HEK293 (cell line): ENCODE measurements around the gene TKTL1.
A peak's percentile ranks its signal among the peaks of the same experiment; 100 is the strongest.

Source experiments
- EGR2 ChIP-seq: fragments of 450-650 bp; formaldehyde crosslinking; IDR thresholded peaks from 2 replicates; pipeline ENCODE4 v1.5.1; 2016; ENCODE audit warnings: low read depth, missing biosample characterization, missing genetic modification characterization
- GFI1B ChIP-seq: fragments of 450-650 bp; formaldehyde crosslinking; IDR thresholded peaks from 2 replicates; pipeline ENCODE4 v1.5.1; 2016; ENCODE audit warnings: missing biosample characterization, missing genetic modification characterization
- KLF10 ChIP-seq: fragments of 450-650 bp; IDR thresholded peaks from 2 replicates; pipeline ENCODE4 v1.5.1; 2018; ENCODE audit warnings: missing biosample characterization, mild to moderate bottlenecking, missing genetic modification characterization
- MZF1 ChIP-seq: fragments of 450-650 bp; formaldehyde crosslinking; IDR thresholded peaks from 2 replicates; pipeline ENCODE4 v1.5.1; 2017; ENCODE audit warnings: missing biosample characterization, missing genetic modification characterization, borderline replicate concordance
- OSR2 ChIP-seq: fragments of 450-650 bp; formaldehyde crosslinking; IDR thresholded peaks from 2 replicates; pipeline ENCODE4 v1.5.1; 2016; ENCODE audit warnings: missing biosample characterization, missing genetic modification characterization
- REST ChIP-seq: fragments of 450-650 bp; formaldehyde crosslinking; IDR thresholded peaks from 2 replicates; pipeline ENCODE4 v1.5.1; 2016; ENCODE audit warnings: missing biosample characterization, missing genetic modification characterization
- ZBTB7A ChIP-seq: fragments of 450-650 bp; formaldehyde crosslinking; IDR thresholded peaks from 2 replicates; pipeline ENCODE4 v1.5.1; 2016; ENCODE audit warnings: low read depth, missing biosample characterization, missing genetic modification characterization
- ZBTB8A ChIP-seq: fragments of 450-650 bp; formaldehyde crosslinking; IDR thresholded peaks from 2 replicates; pipeline ENCODE4 v1.5.1; 2016; ENCODE audit warnings: missing biosample characterization, missing genetic modification characterization
- ZFP41 ChIP-seq: fragments of 450-650 bp; formaldehyde crosslinking; IDR thresholded peaks from 2 replicates; pipeline ENCODE4 v1.5.1; 2016; ENCODE audit warnings: missing biosample characterization, missing genetic modification characterization, borderline replicate concordance
- ZIC2 ChIP-seq: fragments of 450-650 bp; formaldehyde crosslinking; IDR thresholded peaks from 2 replicates; pipeline ENCODE4 v1.5.1; 2016; ENCODE audit warnings: missing biosample characterization, missing genetic modification characterization
- ZNF239 ChIP-seq: fragments of 450-650 bp; formaldehyde crosslinking; IDR thresholded peaks from 2 replicates; pipeline ENCODE4 v1.5.1; 2016; ENCODE audit warnings: missing biosample characterization, missing genetic modification characterization
- ZNF24 ChIP-seq: fragments of 450-650 bp; formaldehyde crosslinking; IDR thresholded peaks from 2 replicates; pipeline ENCODE4 v1.5.1; 2016; ENCODE audit warnings: missing biosample characterization, missing genetic modification characterization
- ZNF37A ChIP-seq: fragments of 450-650 bp; IDR thresholded peaks from 2 replicates; pipeline ENCODE4 v1.5.1; 2018; ENCODE audit warnings: missing biosample characterization, missing genetic modification characterization
- ZNF398 ChIP-seq: fragments of 450-650 bp; formaldehyde crosslinking; IDR thresholded peaks from 2 replicates; pipeline ENCODE4 v1.5.1; 2017; ENCODE audit warnings: missing biosample characterization, missing genetic modification characterization
- ZNF560 ChIP-seq: fragments of 450-650 bp; formaldehyde crosslinking; IDR thresholded peaks from 2 replicates; pipeline ENCODE4 v1.5.1; 2017; ENCODE audit warnings: missing biosample characterization, missing genetic modification characterization, borderline replicate concordance
- ZNF600 ChIP-seq: fragments of 450-650 bp; formaldehyde crosslinking; IDR thresholded peaks from 2 replicates; pipeline ENCODE4 v1.5.1; 2016; ENCODE audit warnings: missing biosample characterization, missing genetic modification characterization
- ZNF654 ChIP-seq: fragments of 450-650 bp; formaldehyde crosslinking; IDR thresholded peaks from 2 replicates; pipeline ENCODE4 v1.5.1; 2016; ENCODE audit warnings: low read depth, missing biosample characterization, missing genetic modification characterization
- ZNF76 ChIP-seq: fragments of 450-650 bp; formaldehyde crosslinking; IDR thresholded peaks from 2 replicates; pipeline ENCODE4; 2016; ENCODE audit warnings: low read depth, missing biosample characterization, missing genetic modification characterization, borderline replicate concordance
- ZNF843 ChIP-seq: fragments of 450-650 bp; formaldehyde crosslinking; IDR thresholded peaks from 2 replicates; pipeline ENCODE4 v1.5.1; 2016; ENCODE audit warnings: missing biosample characterization, missing genetic modification characterization
- ZSCAN16 ChIP-seq: fragments of 450-650 bp; formaldehyde crosslinking; IDR thresholded peaks from 2 replicates; pipeline ENCODE4 v1.5.1; 2016; ENCODE audit warnings: missing biosample characterization, missing genetic modification characterization
- ZSCAN4 ChIP-seq: fragments of 450-650 bp; formaldehyde crosslinking; IDR thresholded peaks from 2 replicates; pipeline ENCODE4 v1.5.1; 2017; ENCODE audit warnings: missing biosample characterization, missing genetic modification characterization
- TF ChIP-seq, protein P1 (sequence below): fragments of 450-650 bp; formaldehyde crosslinking; IDR thresholded peaks from 2 replicates; pipeline ENCODE4 v1.5.1; 2016; ENCODE audit warnings: missing biosample characterization, missing genetic modification characterization
- TF ChIP-seq, protein P2 (sequence below): fragments of 450-650 bp; formaldehyde crosslinking; IDR thresholded peaks from 2 replicates; pipeline ENCODE4 v1.5.1; 2016; ENCODE audit warnings: missing biosample characterization, missing genetic modification characterization, borderline replicate concordance
- TF ChIP-seq, protein P3 (sequence below): fragments of 450-650 bp; formaldehyde crosslinking; IDR thresholded peaks from 2 replicates; pipeline ENCODE4 v1.5.1; 2016; ENCODE audit warnings: missing biosample characterization, missing genetic modification characterization
- TF ChIP-seq, protein P4 (sequence below): fragments of 450-650 bp; formaldehyde crosslinking; IDR thresholded peaks from 2 replicates; pipeline ENCODE4 v1.5.1; 2016; ENCODE audit warnings: missing biosample characterization, missing genetic modification characterization

The TKTL1 gene

GRCh38 chrX:154371789-154372300 lies 76.2 kb downstream of the TKTL1 start (continued):
- TF ChIP-seq ZIC2 (tag by site-specific recombination) (peak; percentile 95), ZNF654 (no peak), ZNF239 (tag by site-specific recombination) (no peak), ZNF24 (tag by site-specific recombination) (no peak), ZBTB8A (tag by site-specific recombination) (peak; percentile 87), KLF10 (no peak), REST (tag by site-specific recombination) (no peak), ZNF560 (tag by site-specific recombination) (no peak), ZNF600 (tag by site-specific recombination) (no peak), GFI1B (tag by site-specific recombination) (no peak), ZNF37A (tag by site-specific recombination) (no peak), ZSCAN4 (tag by site-specific recombination) (no peak), OSR2 (tag by site-specific recombination) (no peak), EGR2 (tag by site-specific recombination) (peak; percentile 87), ZNF398 (tag by site-specific recombination) (no peak), ZFP41 (no peak), ZSCAN16 (tag by site-specific recombination) (no peak), ZNF843 (tag by site-specific recombination) (no peak), ZBTB7A (tag by site-specific recombination) (no peak), MZF1 (tag by site-specific recombination) (no peak), ZNF76 (tag by site-specific recombination) (0 out of 2 replicates have a peak, but pooled peaks have one; percentile 8)
- TF ChIP-seq, protein P1, sequence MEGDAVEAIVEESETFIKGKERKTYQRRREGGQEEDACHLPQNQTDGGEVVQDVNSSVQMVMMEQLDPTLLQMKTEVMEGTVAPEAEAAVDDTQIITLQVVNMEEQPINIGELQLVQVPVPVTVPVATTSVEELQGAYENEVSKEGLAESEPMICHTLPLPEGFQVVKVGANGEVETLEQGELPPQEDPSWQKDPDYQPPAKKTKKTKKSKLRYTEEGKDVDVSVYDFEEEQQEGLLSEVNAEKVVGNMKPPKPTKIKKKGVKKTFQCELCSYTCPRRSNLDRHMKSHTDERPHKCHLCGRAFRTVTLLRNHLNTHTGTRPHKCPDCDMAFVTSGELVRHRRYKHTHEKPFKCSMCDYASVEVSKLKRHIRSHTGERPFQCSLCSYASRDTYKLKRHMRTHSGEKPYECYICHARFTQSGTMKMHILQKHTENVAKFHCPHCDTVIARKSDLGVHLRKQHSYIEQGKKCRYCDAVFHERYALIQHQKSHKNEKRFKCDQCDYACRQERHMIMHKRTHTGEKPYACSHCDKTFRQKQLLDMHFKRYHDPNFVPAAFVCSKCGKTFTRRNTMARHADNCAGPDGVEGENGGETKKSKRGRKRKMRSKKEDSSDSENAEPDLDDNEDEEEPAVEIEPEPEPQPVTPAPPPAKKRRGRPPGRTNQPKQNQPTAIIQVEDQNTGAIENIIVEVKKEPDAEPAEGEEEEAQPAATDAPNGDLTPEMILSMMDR (tag by site-specific recombination): no peak
- TF ChIP-seq, protein P2, sequence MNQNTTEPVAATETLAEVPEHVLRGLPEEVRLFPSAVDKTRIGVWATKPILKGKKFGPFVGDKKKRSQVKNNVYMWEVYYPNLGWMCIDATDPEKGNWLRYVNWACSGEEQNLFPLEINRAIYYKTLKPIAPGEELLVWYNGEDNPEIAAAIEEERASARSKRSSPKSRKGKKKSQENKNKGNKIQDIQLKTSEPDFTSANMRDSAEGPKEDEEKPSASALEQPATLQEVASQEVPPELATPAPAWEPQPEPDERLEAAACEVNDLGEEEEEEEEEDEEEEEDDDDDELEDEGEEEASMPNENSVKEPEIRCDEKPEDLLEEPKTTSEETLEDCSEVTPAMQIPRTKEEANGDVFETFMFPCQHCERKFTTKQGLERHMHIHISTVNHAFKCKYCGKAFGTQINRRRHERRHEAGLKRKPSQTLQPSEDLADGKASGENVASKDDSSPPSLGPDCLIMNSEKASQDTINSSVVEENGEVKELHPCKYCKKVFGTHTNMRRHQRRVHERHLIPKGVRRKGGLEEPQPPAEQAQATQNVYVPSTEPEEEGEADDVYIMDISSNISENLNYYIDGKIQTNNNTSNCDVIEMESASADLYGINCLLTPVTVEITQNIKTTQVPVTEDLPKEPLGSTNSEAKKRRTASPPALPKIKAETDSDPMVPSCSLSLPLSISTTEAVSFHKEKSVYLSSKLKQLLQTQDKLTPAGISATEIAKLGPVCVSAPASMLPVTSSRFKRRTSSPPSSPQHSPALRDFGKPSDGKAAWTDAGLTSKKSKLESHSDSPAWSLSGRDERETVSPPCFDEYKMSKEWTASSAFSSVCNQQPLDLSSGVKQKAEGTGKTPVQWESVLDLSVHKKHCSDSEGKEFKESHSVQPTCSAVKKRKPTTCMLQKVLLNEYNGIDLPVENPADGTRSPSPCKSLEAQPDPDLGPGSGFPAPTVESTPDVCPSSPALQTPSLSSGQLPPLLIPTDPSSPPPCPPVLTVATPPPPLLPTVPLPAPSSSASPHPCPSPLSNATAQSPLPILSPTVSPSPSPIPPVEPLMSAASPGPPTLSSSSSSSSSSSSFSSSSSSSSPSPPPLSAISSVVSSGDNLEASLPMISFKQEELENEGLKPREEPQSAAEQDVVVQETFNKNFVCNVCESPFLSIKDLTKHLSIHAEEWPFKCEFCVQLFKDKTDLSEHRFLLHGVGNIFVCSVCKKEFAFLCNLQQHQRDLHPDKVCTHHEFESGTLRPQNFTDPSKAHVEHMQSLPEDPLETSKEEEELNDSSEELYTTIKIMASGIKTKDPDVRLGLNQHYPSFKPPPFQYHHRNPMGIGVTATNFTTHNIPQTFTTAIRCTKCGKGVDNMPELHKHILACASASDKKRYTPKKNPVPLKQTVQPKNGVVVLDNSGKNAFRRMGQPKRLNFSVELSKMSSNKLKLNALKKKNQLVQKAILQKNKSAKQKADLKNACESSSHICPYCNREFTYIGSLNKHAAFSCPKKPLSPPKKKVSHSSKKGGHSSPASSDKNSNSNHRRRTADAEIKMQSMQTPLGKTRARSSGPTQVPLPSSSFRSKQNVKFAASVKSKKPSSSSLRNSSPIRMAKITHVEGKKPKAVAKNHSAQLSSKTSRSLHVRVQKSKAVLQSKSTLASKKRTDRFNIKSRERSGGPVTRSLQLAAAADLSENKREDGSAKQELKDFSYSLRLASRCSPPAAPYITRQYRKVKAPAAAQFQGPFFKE (tag by site-specific recombination): 0 out of 2 replicates have a peak, but pooled peaks have one; percentile 59
- TF ChIP-seq, protein P3, sequence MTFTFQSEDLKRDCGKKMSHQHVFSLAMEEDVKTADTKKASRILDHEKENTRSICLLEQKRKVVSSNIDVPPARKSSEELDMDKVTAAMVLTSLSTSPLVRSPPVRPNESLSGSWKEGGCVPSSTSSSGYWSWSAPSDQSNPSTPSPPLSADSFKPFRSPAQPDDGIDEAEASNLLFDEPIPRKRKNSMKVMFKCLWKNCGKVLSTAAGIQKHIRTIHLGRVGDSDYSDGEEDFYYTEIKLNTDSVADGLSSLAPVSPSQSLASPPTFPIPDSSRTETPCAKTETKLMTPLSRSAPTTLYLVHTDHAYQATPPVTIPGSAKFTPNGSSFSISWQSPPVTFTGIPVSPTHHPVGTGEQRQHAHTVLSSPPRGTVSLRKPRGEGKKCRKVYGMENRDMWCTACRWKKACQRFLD: no peak
- TF ChIP-seq, protein P4, sequence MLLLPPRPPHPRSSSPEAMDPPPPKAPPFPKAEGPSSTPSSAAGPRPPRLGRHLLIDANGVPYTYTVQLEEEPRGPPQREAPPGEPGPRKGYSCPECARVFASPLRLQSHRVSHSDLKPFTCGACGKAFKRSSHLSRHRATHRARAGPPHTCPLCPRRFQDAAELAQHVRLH: no peak
